Measurements from ENCODE around the gene LYSMD4. TPM values are rescaled to one million over a fixed set of nuclear protein-coding genes. Genes with fewer than 3 reads are reported as not detected.
A peak's percentile ranks its signal among the peaks of the same experiment; 100 is the strongest.

The LYSMD4 gene
- total RNA-seq, 2 donors from 2014 or later: 6.8 to 9.2 TPM

DNA sequence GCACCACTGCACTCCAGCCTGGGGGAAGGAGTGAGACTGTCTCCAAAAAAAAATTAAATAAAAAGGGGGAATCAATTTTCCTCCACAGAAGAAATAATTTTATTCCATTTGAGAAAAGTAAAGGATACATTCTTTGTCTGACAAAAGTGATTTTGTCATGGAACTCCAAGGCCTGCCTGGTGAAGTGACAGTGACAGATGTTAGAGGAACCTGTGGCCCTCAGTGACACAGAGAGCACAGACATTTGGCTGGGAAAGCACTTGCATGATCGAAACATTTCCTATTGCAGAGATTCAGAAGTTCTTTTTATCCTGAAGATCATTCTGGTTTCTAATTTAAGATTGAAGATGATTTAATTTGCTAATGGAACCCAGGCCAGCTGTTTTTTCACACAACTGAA lies 5.9 kb downstream of the LYSMD4 start:
- peaks cover 12% of the 10 kb centered on the region for H3K4me1 Mint-ChIP-seq
- no peaks in the 10 kb centered on the region for H3K36me3 Mint-ChIP-seq (ENCODE audit: low read depth)
- DNase-seq (no peak), ATAC-seq (no peak)
- no peaks in the 10 kb centered on the region for H3K9me3 ChIP-seq (ENCODE audit: control insufficient read depth, low read length, poor library complexity, severe bottlenecking)
- no peak overlapping the region for H3K27ac Mint-ChIP-seq
- no peaks in the 10 kb centered on the region for H3K27me3 Mint-ChIP-seq
- no peak overlapping the region for H3K4me3 Mint-ChIP-seq

DNA sequence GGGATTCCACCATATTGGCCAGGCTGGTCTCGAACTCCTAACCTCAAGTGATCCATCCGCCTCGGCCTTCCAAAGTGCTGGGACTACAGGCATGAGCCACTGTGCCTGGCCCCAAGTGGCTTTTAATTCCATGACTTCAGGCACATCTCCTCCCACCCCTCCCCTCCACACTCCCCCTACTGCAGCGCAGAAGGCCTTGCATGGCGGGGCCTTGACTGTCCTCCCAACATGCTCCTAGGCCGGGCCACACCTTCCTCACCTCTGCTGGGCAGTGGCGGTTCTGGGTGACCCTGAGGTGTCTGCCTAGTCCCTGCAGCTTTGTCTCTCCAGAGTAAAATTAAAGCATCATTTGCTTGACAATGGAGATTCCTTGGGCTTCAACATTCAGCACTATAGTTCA lies 6.9 kb downstream of the LYSMD4 start:
- H3K9me3 ChIP-seq (ENCODE audit: control insufficient read depth, low read length, poor library complexity, severe bottlenecking): no peaks in the 10 kb centered on the region
- no peak overlapping the region for H3K27ac Mint-ChIP-seq
- no peak overlapping the region for H3K4me3 Mint-ChIP-seq
- ATAC-seq (no peak), DNase-seq (no peak)
- H3K36me3 Mint-ChIP-seq (ENCODE audit: low read depth): peaks cover 2% of the 10 kb centered on the region
- peaks cover 12% of the 10 kb centered on the region for H3K4me1 Mint-ChIP-seq
- no peaks in the 10 kb centered on the region for H3K27me3 Mint-ChIP-seq

DNA sequence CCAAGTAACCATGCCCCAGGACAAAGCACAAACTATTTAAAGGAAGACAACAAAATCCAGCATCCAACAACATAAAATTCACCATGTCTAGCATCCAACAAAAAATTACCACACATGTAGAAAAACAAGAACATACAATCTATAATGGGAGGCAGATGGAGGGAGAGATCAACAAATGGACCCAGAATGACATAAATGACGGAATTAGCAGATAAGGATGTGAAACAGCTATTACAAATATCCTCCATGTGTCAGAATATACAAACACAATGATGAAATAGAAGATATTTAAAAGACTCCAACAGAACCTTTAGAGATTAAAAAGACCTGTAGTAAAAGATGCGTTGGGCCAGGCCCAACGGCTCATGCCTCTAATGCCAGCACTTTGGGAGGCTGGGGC lies 10.8 kb downstream of the LYSMD4 start:
- Mint-ChIP-seq H3K27ac (no peak overlapping the region), H3K4me1 (peaks cover 26% of the 10 kb centered on the region), H3K27me3 (no peaks in the 10 kb centered on the region), H3K4me3 (no peak overlapping the region), H3K36me3 (ENCODE audit: low read depth) (peaks cover 2% of the 10 kb centered on the region)
- no peaks in the 10 kb centered on the region for H3K9me3 ChIP-seq (ENCODE audit: control insufficient read depth, low read length, poor library complexity, severe bottlenecking)
- DNase-seq (no peak), ATAC-seq (no peak)

DNA sequence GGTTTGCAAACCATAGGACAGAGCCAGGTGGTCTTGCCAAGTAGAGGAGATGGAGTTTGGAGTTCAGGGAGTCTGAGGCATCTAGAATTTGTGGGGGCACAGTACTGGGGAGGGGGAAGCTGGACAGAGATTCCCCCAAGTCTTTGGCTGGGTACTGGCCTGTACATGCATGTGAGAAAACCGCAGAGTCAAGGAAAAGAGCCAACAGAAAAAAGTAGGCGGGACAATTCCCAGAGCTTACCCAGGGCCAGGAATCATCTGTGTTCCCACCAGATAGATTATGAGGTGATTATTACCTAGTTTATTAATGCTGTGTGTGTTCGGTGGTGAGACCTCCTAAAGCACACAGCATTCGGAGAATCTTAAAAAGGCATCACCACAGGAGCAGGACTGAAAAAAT lies 11.3 kb downstream of the LYSMD4 start:
- no peak for ATAC-seq
- no peaks in the 10 kb centered on the region for H3K9me3 ChIP-seq (ENCODE audit: control insufficient read depth, low read length, poor library complexity, severe bottlenecking)
- peaks cover 2% of the 10 kb centered on the region for H3K36me3 Mint-ChIP-seq (ENCODE audit: low read depth)
- H3K27ac Mint-ChIP-seq: no peak overlapping the region
- no peaks in the 10 kb centered on the region for H3K27me3 Mint-ChIP-seq
- peaks cover 26% of the 10 kb centered on the region for H3K4me1 Mint-ChIP-seq
- no peak for DNase-seq
- H3K4me3 Mint-ChIP-seq: no peak overlapping the region

DNA sequence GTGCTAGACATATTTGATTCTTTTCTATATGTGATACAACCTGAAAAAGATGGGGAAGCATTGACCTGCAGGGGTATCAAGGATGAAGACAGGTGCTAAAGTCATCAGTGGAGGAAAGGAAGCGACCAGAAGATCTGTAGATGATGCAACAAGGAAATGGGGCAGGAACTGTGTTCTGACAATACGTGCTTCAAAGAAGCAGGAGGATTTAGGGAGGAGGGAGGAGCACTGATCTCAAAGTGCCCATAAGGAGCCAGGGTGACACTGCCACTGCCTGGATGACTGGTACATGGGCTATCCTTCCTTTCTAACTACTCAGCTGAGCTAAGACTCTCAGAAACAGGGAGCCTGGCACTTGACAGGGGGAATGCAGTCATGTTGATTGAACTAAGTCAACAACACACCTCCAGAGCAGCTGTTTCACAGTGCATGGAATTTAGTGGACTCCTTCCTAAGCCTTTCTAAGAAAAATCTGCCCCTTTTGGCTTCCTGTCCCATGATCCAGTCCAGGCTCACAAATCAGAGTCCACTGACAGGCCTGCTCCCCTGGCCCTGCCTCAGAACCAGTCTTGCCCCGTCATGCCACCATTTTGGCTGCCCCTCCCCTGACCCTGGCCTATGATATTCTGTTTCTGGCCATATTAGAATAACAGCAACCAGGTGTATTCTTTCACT lies 12.0 kb downstream of the LYSMD4 start:
- H3K4me3 Mint-ChIP-seq: peak overlapping the region; percentile 68
- ATAC-seq (peak; percentile 18), DNase-seq (no peak)
- H3K27me3 Mint-ChIP-seq: no peaks in the 10 kb centered on the region
- peaks cover 26% of the 10 kb centered on the region for H3K4me1 Mint-ChIP-seq
- peak overlapping the region; percentile 5 for H3K27ac Mint-ChIP-seq
- H3K36me3 Mint-ChIP-seq (ENCODE audit: low read depth): peaks cover 2% of the 10 kb centered on the region
- H3K9me3 ChIP-seq (ENCODE audit: control insufficient read depth, low read length, poor library complexity, severe bottlenecking): no peaks in the 10 kb centered on the region

DNA sequence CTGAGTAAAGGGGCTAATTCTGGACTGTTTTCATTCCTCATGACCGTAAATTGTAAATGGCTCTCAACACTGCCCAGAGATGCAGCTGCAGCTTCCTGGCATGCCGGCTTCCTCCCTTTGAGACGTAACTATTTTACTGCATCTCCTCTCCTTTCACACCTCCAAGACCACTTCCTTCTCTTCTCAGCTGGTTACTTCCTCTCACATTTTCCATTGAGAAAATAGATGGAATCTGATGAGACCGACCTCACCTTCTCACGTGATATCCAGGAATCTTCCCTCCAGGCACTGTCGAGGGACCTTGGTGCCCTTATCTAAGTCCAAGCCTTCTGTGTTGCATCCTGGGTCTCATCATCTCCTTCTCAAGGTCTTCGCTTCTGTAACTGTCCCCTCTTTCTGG lies 12.7 kb downstream of the LYSMD4 start:
- no peaks in the 10 kb centered on the region for H3K9me3 ChIP-seq (ENCODE audit: control insufficient read depth, low read length, poor library complexity, severe bottlenecking)
- H3K4me3 Mint-ChIP-seq: peak overlapping the region; percentile 68
- peak; percentile 50 for ATAC-seq
- H3K27ac Mint-ChIP-seq: peak overlapping the region; percentile 5
- H3K4me1 Mint-ChIP-seq: peaks cover 26% of the 10 kb centered on the region
- no peaks in the 10 kb centered on the region for H3K27me3 Mint-ChIP-seq
- no peak for DNase-seq
- peaks cover 2% of the 10 kb centered on the region for H3K36me3 Mint-ChIP-seq (ENCODE audit: low read depth)

DNA sequence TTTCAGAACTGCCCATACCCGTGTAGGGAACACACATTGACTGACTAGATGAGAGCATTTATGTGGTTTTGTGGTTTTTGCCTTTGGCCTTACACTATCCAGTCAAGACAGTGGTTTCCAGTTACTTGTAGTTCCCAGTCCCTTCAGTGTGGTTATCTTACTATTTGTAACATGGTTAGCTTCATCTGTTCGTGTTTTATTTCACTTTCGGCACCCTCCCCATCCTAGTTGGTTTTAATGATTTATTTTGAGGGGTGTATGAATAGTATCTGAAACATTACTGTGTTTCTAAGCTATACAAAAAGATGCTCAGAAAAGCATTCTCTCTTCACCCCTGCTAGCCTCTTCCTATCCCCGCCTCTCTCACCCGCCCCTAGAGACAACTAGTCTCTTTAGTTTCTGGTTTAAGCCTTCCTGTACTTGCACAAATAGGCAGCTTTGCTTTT lies 14.1 kb downstream of the LYSMD4 start:
- H3K27ac Mint-ChIP-seq: no peak overlapping the region
- ATAC-seq: no peak
- H3K4me3 Mint-ChIP-seq: no peak overlapping the region
- peaks cover 2% of the 10 kb centered on the region for H3K36me3 Mint-ChIP-seq (ENCODE audit: low read depth)
- H3K27me3 Mint-ChIP-seq: no peaks in the 10 kb centered on the region
- DNase-seq: no peak
- H3K4me1 Mint-ChIP-seq: peaks cover 24% of the 10 kb centered on the region
- no peaks in the 10 kb centered on the region for H3K9me3 ChIP-seq (ENCODE audit: control insufficient read depth, low read length, poor library complexity, severe bottlenecking)

DNA sequence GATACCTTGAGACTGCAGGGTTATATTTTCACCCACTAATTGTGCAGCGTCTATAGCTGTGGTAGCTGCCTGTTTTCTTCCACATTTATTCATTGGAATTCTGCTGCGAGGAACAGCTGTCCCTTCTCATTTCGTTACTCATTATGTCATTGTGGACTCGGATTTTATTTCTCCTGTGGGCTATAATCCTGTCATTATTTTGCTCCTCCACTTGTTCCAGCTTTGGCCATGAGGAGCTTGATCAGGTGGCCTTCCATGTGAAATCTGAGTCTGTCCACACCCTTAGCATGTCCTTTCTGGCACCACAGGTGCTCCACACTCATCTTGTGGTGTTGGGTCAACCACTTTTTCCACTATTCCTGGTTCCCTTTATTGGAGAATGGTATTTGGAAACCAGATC lies 14.8 kb downstream of the LYSMD4 start:
- ATAC-seq (no peak), DNase-seq (no peak)
- Mint-ChIP-seq H3K27me3 (no peaks in the 10 kb centered on the region), H3K36me3 (ENCODE audit: low read depth) (peaks cover 2% of the 10 kb centered on the region), H3K27ac (no peak overlapping the region), H3K4me3 (no peak overlapping the region), H3K4me1 (peaks cover 20% of the 10 kb centered on the region)
- no peaks in the 10 kb centered on the region for H3K9me3 ChIP-seq (ENCODE audit: control insufficient read depth, low read length, poor library complexity, severe bottlenecking)

DNA sequence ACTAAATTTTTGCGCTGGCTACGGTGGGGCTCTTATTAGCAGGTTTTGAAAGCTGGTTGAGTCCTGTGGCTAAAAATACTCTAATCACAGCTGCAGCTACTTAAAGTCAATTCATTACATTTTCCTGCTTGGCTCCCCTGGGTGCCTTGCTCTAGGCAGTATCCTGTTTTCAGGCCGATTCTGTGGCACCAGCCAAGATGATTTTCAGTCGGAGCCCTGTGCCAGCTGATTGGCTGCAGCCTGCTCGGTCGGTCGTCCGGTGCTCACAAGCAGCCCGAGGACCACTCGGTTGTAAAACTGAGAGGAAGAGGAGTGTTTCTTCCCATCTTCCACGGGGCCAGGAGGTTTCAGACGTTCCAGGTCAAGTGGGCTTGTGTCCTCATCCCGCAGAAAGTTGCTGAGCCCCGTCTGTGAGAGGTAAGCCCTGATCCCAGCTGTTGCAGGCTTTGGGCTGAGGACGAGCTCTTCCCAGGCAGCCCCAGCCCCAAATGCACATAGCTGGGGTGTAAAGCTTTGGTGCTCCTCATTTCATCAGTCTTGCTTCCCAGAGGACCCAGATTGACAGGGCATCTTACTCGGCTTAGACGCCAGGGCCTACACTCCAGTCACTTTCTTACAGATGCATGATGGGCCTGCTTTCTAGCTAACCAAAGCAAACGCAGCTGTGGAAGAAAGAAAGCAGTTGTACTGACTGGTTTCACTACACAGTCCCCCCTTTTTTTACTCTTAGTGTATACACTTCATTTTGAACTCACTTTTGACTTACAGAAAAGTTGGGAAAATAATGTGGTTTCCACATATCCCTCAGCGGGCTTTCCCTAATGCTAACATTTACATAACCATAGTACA lies 15.9 kb downstream of the LYSMD4 start:
- Mint-ChIP-seq H3K36me3 (ENCODE audit: low read depth) (peaks cover 2% of the 10 kb centered on the region), H3K4me1 (peaks cover 19% of the 10 kb centered on the region), H3K27me3 (no peaks in the 10 kb centered on the region), H3K4me3 (no peak overlapping the region), H3K27ac (no peak overlapping the region)
- H3K9me3 ChIP-seq (ENCODE audit: control insufficient read depth, low read length, poor library complexity, severe bottlenecking): no peaks in the 10 kb centered on the region
- no peak for ATAC-seq
- no peak for DNase-seq

DNA sequence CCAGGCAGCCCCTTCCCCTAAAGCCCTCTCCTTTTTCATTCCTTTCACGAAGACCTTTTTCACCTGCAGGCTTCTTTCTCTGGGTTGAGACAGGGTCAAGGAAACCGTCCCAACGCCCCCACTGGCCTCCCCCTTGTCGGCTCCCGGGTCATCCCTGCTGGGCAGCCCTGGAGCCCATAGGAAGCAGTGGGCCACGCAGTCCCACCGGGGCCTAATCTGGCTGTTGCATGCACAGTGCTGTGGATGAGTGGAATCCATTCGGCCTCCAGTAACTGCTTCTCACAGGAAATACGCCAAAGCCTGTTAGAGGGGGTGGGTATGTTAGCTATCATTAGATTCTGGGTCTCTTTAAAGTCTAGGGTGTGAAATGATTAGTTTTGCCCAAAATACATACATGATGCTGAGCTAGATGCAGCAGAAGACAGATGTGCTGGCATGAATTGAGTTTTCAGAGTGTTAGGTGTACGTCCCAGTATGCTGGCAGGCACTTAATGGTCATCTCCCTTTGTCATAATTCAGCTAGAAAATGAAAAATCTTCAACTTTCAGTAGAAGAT lies 16.6 kb downstream of the LYSMD4 start:
- DNase-seq (no peak), ATAC-seq (no peak)
- H3K9me3 ChIP-seq (ENCODE audit: control insufficient read depth, low read length, poor library complexity, severe bottlenecking): no peaks in the 10 kb centered on the region
- no peak overlapping the region for H3K27ac Mint-ChIP-seq
- no peaks in the 10 kb centered on the region for H3K36me3 Mint-ChIP-seq (ENCODE audit: low read depth)
- H3K4me1 Mint-ChIP-seq: peaks cover 19% of the 10 kb centered on the region
- H3K27me3 Mint-ChIP-seq: no peaks in the 10 kb centered on the region
- no peak overlapping the region for H3K4me3 Mint-ChIP-seq

DNA sequence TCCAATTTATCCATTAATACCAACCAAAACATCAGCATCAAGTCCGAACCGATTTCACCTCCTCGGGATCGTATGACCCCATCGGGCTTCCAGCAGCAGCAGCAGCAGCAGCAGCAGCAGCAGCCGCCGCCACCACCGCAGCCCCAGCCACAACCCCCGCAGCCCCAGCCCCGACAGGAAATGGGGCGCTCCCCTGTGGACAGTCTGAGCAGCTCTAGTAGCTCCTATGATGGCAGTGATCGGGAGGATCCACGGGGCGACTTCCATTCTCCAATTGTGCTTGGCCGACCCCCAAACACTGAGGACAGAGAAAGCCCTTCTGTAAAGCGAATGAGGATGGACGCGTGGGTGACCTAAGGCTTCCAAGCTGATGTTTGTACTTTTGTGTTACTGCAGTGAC lies 20.8 kb downstream of the LYSMD4 start:
- no peaks in the 10 kb centered on the region for H3K9me3 ChIP-seq (ENCODE audit: control insufficient read depth, low read length, poor library complexity, severe bottlenecking)
- Mint-ChIP-seq H3K4me3 (no peak overlapping the region), H3K4me1 (peaks cover 12% of the 10 kb centered on the region), H3K27me3 (no peaks in the 10 kb centered on the region), H3K36me3 (ENCODE audit: low read depth) (peaks cover 6% of the 10 kb centered on the region), H3K27ac (no peak overlapping the region)
- ATAC-seq (no peak), DNase-seq (no peak)

DNA sequence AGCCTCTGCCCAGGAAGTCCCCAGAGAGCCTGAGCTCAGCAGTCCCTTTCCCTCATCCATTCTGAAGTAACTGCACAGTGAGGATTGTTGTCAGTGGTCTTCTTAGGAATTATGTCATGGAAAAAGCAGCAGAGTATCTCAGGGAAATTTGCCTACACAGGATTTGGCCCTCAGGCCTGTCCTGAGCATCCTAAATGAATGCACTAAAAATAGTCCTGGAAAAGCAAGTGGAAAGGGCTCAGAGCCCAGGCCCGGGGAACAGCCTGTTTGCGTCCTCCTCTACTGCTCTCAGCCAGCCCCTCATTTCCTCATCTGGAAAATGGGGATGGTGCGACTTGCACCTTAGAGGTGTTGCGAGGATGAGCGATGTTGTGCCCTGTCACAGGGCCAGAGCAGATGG lies 21.6 kb downstream of the LYSMD4 start:
- no peaks in the 10 kb centered on the region for H3K27me3 Mint-ChIP-seq
- no peak overlapping the region for H3K4me3 Mint-ChIP-seq
- peaks cover 18% of the 10 kb centered on the region for H3K4me1 Mint-ChIP-seq
- H3K9me3 ChIP-seq (ENCODE audit: control insufficient read depth, low read length, poor library complexity, severe bottlenecking): no peaks in the 10 kb centered on the region
- no peak for DNase-seq
- H3K36me3 Mint-ChIP-seq (ENCODE audit: low read depth): peaks cover 6% of the 10 kb centered on the region
- H3K27ac Mint-ChIP-seq: no peak overlapping the region
- no peak for ATAC-seq

DNA sequence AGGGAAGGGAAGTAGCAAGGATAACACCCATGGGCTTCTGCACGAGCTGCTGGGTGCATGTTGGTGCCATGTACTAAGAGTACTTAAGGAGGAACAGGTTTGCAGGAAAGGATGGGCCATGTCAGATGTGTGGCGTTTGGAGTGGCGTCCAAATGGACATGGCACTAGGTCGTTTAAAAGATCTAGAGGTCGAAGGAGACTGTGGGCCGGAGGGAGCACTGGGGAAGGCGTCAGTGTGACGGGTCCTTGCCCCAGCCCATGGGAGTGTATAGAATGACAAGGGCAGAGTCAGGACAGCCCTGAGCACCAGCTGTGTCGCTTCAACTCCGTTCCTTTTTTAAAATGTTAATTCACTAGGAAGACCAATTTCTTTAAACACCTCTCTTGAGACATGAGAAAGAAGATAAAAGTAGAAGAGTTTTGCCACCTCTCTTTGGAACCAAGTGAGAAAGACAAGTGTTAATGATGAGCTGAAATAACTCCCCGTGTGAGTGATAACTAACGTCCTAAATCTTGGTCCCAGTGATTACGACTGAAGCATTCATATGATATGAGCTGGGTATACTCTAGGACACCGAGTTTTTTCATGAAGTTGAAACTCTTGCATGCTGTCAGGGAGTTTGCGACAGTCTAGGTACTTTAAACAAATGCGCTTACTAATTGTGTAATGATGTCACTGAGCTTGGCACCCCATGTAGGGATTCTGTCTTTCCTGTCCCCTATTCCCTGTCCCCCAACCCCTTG lies 23.8 kb downstream of the LYSMD4 start:
- H3K27me3 Mint-ChIP-seq: no peaks in the 10 kb centered on the region
- DNase-seq: no peak
- H3K4me1 Mint-ChIP-seq: peaks cover 19% of the 10 kb centered on the region
- H3K36me3 Mint-ChIP-seq (ENCODE audit: low read depth): peaks cover 6% of the 10 kb centered on the region
- no peaks in the 10 kb centered on the region for H3K9me3 ChIP-seq (ENCODE audit: control insufficient read depth, low read length, poor library complexity, severe bottlenecking)
- no peak overlapping the region for H3K27ac Mint-ChIP-seq
- no peak for ATAC-seq
- no peak overlapping the region for H3K4me3 Mint-ChIP-seq

All from T-helper 17 cell (primary cell).